Esophagus squamous epithelium (tissue), 4 donors: ENCODE data around the gene TUBA1C.

Source experiments
- CTCF ChIP-seq, 6 experiments: fragments of 450-650 bp in 4 of 6; fragments of 200-600 bp in 2 of 6; sonication (generic) in 2 of 6; IDR thresholded peaks; one replicate each; pipeline ENCODE4 v1.5.1; 2016 to 2019; ENCODE audit warnings: antibody characterized with exemption in 6 of 6, mild to moderate bottlenecking in 4 of 6, moderate library complexity in 4 of 6
- POLR2A ChIP-seq, 4 donors: fragments of 450-650 bp; IDR thresholded peaks; one replicate each; pipeline ENCODE4 v1.6.1; 2017; ENCODE audit warnings: antibody characterized with exemption in 4 of 4, mild to moderate bottlenecking in 4 of 4, moderate library complexity in 3 of 4

- TF ChIP-seq CTCF (IDR thresholded peaks at IDR 0.05): no peak
- no peak for TF ChIP-seq POLR2A (IDR thresholded peaks at IDR 0.05)
Observed at GRCh38 chr12:49231878-49232655, 32.8 kb upstream of the TUBA1C start.
